Adrenal gland (tissue), 12 donors: ENCODE measurements around the gene ACE. TPM values are rescaled to one million over a fixed set of nuclear protein-coding genes. Genes with fewer than 3 reads are reported as not detected.

Source experiments
- DNase-seq, 7 donors: peaks; one replicate each; pipeline ENCODE4 v3.0.0-alpha.2; 2019 to 2020
- H3K27ac ChIP-seq, 5 donors: fragments of 200-600 bp; sonication (generic) in 4 of 5; 1 replicate in 3 of 5; 2 replicates in 2 of 5; pipeline versions ENCODE4 v1.5.1 to v1.8.0; 2016 to 2020; ENCODE audit warnings: mild to moderate bottlenecking in 1 of 5
- H3K27me3 ChIP-seq: fragments of 200-600 bp; 2 replicates; pipeline ENCODE4 v1.8.0; 2021
- H3K36me3 ChIP-seq, 2 donors: fragments of 200-600 bp; replicated peaks in 1 of 2; 1 replicate in 1 of 2; 2 replicates in 1 of 2; pipeline versions ENCODE4 v1.5.1 to v1.8.0; 2018 to 2022
- H3K4me1 ChIP-seq, 2 donors: fragments of 200-600 bp; replicated peaks in 1 of 2; 1 replicate in 1 of 2; 2 replicates in 1 of 2; pipeline versions ENCODE4 v1.5.1 to v1.8.0; 2018 to 2021
- H3K4me3 ChIP-seq, 4 donors: fragments of 200-600 bp; sonication (generic) in 3 of 4; one replicate each; pipeline ENCODE4 v1.5.1; 2016 to 2018
- H3K9me3 ChIP-seq, 3 donors: fragments of 200-600 bp; sonication (generic) in 1 of 3; replicated peaks in 1 of 3; 1 replicate in 2 of 3; 2 replicates in 1 of 3; pipeline versions ENCODE4 v1.5.1 to v1.8.0; 2016 to 2021
- POLR2A ChIP-seq, 2 donors: fragments of 450-650 bp; IDR thresholded peaks; one replicate each; pipeline ENCODE4 v1.6.1; 2017; ENCODE audit warnings: antibody characterized with exemption in 2 of 2, mild to moderate bottlenecking in 2 of 2, moderate library complexity in 1 of 2
- WGBS, 4 donors: extraction: QIAGEN DNeasy Blood & Tissue Kit in 2 of 4; methylation state at CpG; one replicate each; pipeline versions ENCODE4 v1.1.5 to v1.1.7; 2013 to 2017; 5-methylcytosine and 5-hydroxymethylcytosine counted together
- intact Hi-C, 2 donors: fragments of 100-400 bp; cut with DNase I; formaldehyde crosslinking; loops; one replicate each; pipeline versions ENCODE4 v1.14.1 to v1.15.0; 2022 to 2023
- polyA plus RNA-seq, 3 donors: library from polyadenylated mRNA; stranded (reverse); fragments of 200-250 nt in 2 of 3; fragments of 350-450 nt in 1 of 3; fragmentation: Illumina TruSeq in 1 of 3; extraction: RNeasy Lipid Tissue Mini Kit (QIAGEN cat#74804) in 1 of 3; gene quantifications; one replicate each; pipeline ENCODE4 v1.2.3, GENCODE V29; 2013 to 2014
- total RNA-seq, 9 donors: library from RNA; depleted of rRNA in 4 of 9; stranded (reverse); fragments of >200 nt in 4 of 9; fragments of 120-200 nt in 1 of 9; fragmentation: NEBNext Ultra II Directional in 1 of 9; extraction: Animal tissue kit (Norgen Biotek cat#: 25700) in 1 of 9; gene quantifications; one replicate each; pipeline versions ENCODE4 v1.1.0 to v1.2.4, GENCODE V29; 2013 to 2023
- TF ChIP-seq, protein P1 (sequence below), 6 experiments: fragments of 450-650 bp in 4 of 6; fragments of 200-600 bp in 2 of 6; sonication (generic) in 1 of 6; IDR thresholded peaks; 1 replicate in 5 of 6; 2 replicates in 1 of 6; pipeline versions ENCODE4 v1.5.1 to v1.8.0; 2016 to 2021; ENCODE audit warnings: antibody characterized with exemption in 6 of 6, mild to moderate bottlenecking in 2 of 6, moderate library complexity in 1 of 6
- donor health status: healthy with polysubstance abuse.
- donor health status: Bipolar disorder and iron deficiency.
- donor health status: DM: yes; HTN: yes; CAD: no.
- donor health status: DM: no; HTN: no; CAD: no.
- donor health status: DM: no; HTN: no; CAD: no.
- donor health status: DM: yes; HTN: yes; CAD: no.

The ACE gene
- total and polyA plus RNA-seq, 12 donors: 0.55 to 49.7 (median 12.2) TPM

DNA sequence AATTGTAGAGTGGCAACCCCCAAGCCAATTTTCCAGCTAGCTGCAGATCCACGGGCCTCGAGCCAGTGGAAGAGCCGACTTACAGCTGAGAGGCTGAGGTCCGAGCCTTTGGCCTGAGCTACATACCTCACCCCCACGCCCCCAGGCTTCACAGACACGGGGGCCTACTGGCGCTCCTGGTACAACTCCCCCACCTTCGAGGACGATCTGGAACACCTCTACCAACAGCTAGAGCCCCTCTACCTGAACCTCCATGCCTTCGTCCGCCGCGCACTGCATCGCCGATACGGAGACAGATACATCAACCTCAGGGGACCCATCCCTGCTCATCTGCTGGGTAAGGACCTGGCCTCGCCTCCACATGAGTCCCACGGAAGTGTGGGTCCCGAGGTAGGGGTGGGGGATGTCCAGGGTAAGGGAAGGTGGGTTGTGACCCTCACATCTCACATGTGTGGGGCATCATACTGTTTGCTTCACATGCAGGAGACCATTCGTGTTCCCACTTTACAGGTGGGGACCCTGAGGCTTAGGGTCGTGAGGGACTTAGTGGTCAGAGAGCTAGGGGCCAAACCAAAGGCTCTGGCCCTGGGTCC is 3.4 kb downstream of the ACE start:
- DNase-seq: no peak
- H3K4me3 ChIP-seq: no peak overlapping the region
- no peaks in the 10 kb centered on the region for H3K9me3 ChIP-seq
- WGBS, 4 donors: 78 to 88% (median 86%) methylated on average over 16 to 21 of the region's 21 CpGs
- TF ChIP-seq POLR2A (IDR thresholded peaks at IDR 0.05): no peak
- TF ChIP-seq, protein P1, sequence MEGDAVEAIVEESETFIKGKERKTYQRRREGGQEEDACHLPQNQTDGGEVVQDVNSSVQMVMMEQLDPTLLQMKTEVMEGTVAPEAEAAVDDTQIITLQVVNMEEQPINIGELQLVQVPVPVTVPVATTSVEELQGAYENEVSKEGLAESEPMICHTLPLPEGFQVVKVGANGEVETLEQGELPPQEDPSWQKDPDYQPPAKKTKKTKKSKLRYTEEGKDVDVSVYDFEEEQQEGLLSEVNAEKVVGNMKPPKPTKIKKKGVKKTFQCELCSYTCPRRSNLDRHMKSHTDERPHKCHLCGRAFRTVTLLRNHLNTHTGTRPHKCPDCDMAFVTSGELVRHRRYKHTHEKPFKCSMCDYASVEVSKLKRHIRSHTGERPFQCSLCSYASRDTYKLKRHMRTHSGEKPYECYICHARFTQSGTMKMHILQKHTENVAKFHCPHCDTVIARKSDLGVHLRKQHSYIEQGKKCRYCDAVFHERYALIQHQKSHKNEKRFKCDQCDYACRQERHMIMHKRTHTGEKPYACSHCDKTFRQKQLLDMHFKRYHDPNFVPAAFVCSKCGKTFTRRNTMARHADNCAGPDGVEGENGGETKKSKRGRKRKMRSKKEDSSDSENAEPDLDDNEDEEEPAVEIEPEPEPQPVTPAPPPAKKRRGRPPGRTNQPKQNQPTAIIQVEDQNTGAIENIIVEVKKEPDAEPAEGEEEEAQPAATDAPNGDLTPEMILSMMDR (IDR thresholded peaks at IDR 0.05): no peak
- no peaks in the 10 kb centered on the region for H3K27me3 ChIP-seq
- peaks cover 8 to 25% of the 10 kb centered on the region in 2 donors for H3K4me1 ChIP-seq
- intact Hi-C loops: loop anchor here (2.0 to 10.0 kb wide), 2 partner anchors 55 to 135 kb away; no protein-coding TSS in a partner anchor
- no peaks in the 10 kb centered on the region for H3K36me3 ChIP-seq
- no peak overlapping the region for H3K27ac ChIP-seq

DNA sequence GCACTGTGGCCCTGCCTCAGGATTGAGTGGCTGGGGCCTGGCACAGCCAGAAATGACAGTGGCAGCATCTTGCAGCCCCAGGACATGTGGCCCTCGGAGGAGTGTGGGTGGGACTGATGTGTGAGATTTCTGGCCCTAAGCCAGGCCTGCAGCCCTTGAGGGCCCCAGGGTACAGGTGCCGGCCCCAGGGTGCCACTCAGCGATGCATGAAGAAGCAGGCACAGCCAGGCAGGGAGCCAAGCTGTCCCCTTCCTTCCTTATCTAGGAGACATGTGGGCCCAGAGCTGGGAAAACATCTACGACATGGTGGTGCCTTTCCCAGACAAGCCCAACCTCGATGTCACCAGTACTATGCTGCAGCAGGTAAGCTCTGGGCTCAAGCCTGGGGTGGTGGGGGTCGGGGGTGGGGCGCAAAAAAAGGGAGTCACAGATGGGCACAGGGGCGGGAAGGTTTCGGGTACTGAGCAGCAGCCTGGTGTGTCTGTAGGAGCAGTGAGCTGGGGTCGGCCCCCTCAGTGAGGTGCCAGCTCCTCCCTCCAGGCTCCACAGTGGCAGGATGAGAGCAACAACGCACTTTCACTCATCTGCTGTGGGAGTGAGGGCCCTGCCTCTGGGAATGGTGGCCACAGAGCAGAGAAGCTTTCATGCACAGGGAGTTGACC is 4.1 kb downstream of the ACE start:
- no peaks in the 10 kb centered on the region for H3K27me3 ChIP-seq
- 73 to 85% (median 81%) methylated on average over 8 to 11 of the region's 11 CpGs for WGBS, 4 donors
- intact Hi-C loops: loop anchor here (2.0 to 10.0 kb wide), 2 partner anchors 56 to 134 kb away; no protein-coding TSS in a partner anchor

DNA sequence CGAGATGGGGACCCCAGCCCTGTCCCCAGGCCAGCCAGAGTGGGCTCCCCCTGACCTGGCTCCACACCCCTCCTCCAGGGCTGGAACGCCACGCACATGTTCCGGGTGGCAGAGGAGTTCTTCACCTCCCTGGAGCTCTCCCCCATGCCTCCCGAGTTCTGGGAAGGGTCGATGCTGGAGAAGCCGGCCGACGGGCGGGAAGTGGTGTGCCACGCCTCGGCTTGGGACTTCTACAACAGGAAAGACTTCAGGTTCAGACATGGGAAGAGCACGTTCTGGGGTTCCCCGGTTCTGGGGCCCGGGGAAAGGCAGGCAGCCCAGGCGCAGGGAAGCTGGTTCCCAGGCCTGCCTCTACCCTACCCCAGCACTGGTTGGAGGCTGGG is 4.6 kb downstream of the ACE start:
- no peaks in the 10 kb centered on the region for H3K36me3 ChIP-seq
- DNase-seq: no peak
- WGBS, 4 donors: 86 to 97% (median 91%) methylated on average over 10 to 16 of the region's 16 CpGs
- H3K27me3 ChIP-seq: no peaks in the 10 kb centered on the region
- intact Hi-C loops: loop anchor here (2.0 to 10.0 kb wide), 2 partner anchors 57 to 133 kb away; no protein-coding TSS in a partner anchor
- TF ChIP-seq, protein P1 (IDR thresholded peaks at IDR 0.05): no peak
- no peak for TF ChIP-seq POLR2A (IDR thresholded peaks at IDR 0.05)
- no peaks in the 10 kb centered on the region for H3K9me3 ChIP-seq
- H3K4me1 ChIP-seq: peaks cover 7 to 16% of the 10 kb centered on the region in 2 donors
- H3K27ac ChIP-seq: no peak overlapping the region
- H3K4me3 ChIP-seq: no peak overlapping the region

More for the DNA sequence above, 4.1 kb downstream of the ACE start:
- no peak for TF ChIP-seq POLR2A (IDR thresholded peaks at IDR 0.05)
- TF ChIP-seq, protein P1 (IDR thresholded peaks at IDR 0.05): no peak
- H3K4me1 ChIP-seq: peaks cover 7 to 18% of the 10 kb centered on the region in 2 donors
- no peaks in the 10 kb centered on the region for H3K36me3 ChIP-seq
- H3K9me3 ChIP-seq: no peaks in the 10 kb centered on the region
- no peak for DNase-seq
- no peak overlapping the region for H3K27ac ChIP-seq
- no peak overlapping the region for H3K4me3 ChIP-seq

DNA sequence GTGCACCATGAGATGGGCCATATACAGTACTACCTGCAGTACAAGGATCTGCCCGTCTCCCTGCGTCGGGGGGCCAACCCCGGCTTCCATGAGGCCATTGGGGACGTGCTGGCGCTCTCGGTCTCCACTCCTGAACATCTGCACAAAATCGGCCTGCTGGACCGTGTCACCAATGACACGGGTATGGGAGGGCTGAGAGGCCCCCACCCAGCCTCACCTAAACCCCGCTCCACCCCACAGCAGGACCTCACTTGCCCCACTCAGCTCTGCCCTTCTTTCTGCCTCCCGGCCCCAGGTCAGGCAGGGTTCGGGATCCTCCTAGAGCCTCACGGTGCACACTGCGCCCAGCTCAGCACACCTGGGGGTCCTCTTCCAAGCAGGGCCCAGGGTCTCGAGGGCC is 5.6 kb downstream of the ACE start:
- Histone ChIP-seq H3K9me3 (no peaks in the 10 kb centered on the region), H3K4me3 (no peak overlapping the region), H3K27me3 (no peaks in the 10 kb centered on the region), H3K36me3 (no peaks in the 10 kb centered on the region), H3K27ac (no peak overlapping the region), H3K4me1 (peaks cover 6 to 14% of the 10 kb centered on the region in 2 donors)
- DNase-seq: no peak
- TF ChIP-seq POLR2A (IDR thresholded peaks at IDR 0.05): no peak
- TF ChIP-seq, protein P1 (IDR thresholded peaks at IDR 0.05): no peak
- 78 to 87% (median 82%) methylated on average over 12 to 16 of the region's 16 CpGs for WGBS, 4 donors
- intact Hi-C loops: loop anchor here in 1 of 2 donors (10.0 kb wide), 1 partner anchor 132 kb away; no protein-coding TSS in a partner anchor
